ENCODE measurements around the gene FAM200B.

DNA sequence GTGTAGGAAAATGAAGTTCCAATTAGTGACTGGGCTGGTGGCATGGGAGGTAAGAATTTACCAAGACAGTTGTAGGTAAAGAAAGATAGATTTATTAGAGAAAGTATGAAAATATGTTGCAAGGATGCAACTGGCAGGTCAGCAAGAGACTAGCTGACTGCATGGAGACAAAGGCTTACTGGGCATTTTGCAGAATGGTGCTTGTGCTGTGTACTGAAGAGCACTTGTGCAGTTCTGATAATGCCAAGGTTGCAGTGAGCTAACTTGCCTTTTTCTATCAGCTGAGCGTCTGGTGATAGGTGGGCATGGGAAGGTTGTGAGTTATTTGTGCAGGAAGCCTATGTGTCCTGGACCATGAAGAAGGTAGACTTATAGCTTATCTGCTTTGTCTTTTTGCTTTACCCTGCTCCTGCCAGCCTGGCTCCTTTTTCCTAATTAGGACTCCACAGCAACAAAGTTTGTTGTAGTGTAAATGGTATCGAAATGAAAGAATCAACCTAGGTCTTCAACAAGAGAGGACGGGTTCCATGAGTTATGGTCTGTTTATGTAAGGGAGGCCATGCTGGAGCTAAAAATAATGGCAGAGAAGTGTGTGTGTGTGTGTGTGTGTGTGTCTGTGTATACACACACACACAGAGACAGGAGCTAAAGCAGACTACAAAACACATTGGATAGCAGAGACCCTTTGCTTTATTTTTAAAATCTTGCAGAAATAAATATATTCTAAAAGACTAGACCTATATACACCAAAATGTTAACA lies 36.2 kb downstream of the FAM200B start:
- TF ChIP-seq CTCF (IDR thresholded peaks at IDR 0.05) (no peak), EP300 (IDR thresholded peaks at IDR 0.05) (no peak), POLR2A (IDR thresholded peaks at IDR 0.05) (no peak)
